Activated naive CD4-positive, alpha-beta T cell treated with anti-CD3 and anti-CD28 coated beads, Interleukin-2, amount 50 U/mL, for 72 hours (primary cell): ENCODE data around the gene MSMO1. TPM values are rescaled to one million over a fixed set of nuclear protein-coding genes. Genes with fewer than 3 reads are reported as not detected.

ENCODE experiments used
- total RNA-seq, 2 donors: library from RNA; stranded (reverse); gene quantifications; one replicate each; pipeline ENCODE4 v1.2.3, GENCODE V29; 2022

Gene MSMO1
- total RNA-seq, 2 donors from 2014 or later, result 58.2 to 65.5 TPM

Other genes starting within 250 kb of the MSMO1 start
- gene TMEM192, start 214.8 kb upstream of the MSMO1 start, total RNA-seq, result 10 to 100 TPM in 1 of 2 donors, 1 to 10 TPM in 1; 8.2 to 11.5 TPM
- gene KLHL2, start 120.1 kb upstream of the MSMO1 start, total RNA-seq, result 10 to 100 TPM; 32.1 to 35.1 TPM
- not detected for gene CPE, start 51.3 kb downstream of the MSMO1 start, total RNA-seq